Neutrophil (primary cell): ENCODE data around the gene PSMA7.

ENCODE experiments used
- H3K27ac ChIP-seq: fragments of 200-600 bp; sonication (generic); 2 replicates; pipeline ENCODE4 v1.5.1; 2016; ENCODE audit warnings: mild to moderate bottlenecking, moderate library complexity
- H3K27me3 ChIP-seq: fragments of 200-600 bp; sonication (generic); 2 replicates; pipeline ENCODE4 v1.6.0; 2016; ENCODE audit warnings: mild to moderate bottlenecking
- H3K36me3 ChIP-seq: fragments of 200-600 bp; sonication (generic); 2 replicates; pipeline ENCODE4 v1.5.1; 2017
- H3K4me1 ChIP-seq, 2 experiments: fragments of 200-600 bp in 1 of 2; sonication (generic) in 1 of 2; 1 replicate in 1 of 2; 2 replicates in 1 of 2; pipeline versions ENCODE4 v1.5.1 to v1.6.1; 2013 to 2016; ENCODE audit warnings: low read depth in 1 of 2, low read length in 1 of 2, mild to moderate bottlenecking in 1 of 2, moderate library complexity in 1 of 2; ENCODE audit not compliant: control insufficient read depth in 1 of 2, insufficient read depth in 1 of 2
- H3K4me3 ChIP-seq, 2 experiments: fragments of 200-600 bp in 1 of 2; sonication (generic) in 1 of 2; 1 replicate in 1 of 2; 2 replicates in 1 of 2; pipeline ENCODE4 v1.5.1; 2013 to 2016; ENCODE audit warnings: low read depth in 1 of 2, low read length in 1 of 2, mild to moderate bottlenecking in 1 of 2, moderate library complexity in 1 of 2
- H3K9me3 ChIP-seq: fragments of 200-600 bp; sonication (generic); 2 replicates; pipeline ENCODE4 v1.5.1; 2016
- CTCF ChIP-seq: fragments of 200-600 bp; sonication (generic); IDR thresholded peaks from 2 replicates; pipeline ENCODE4 v1.5.1; 2016; ENCODE audit warnings: antibody characterized with exemption

Gene PSMA7

GRCh38 chr20:62168890-62169435 lies 25.8 kb upstream of the PSMA7 start:
- H3K4me3 ChIP-seq: no peak overlapping the region
- no peak for TF ChIP-seq CTCF

GRCh38 chr20:62168061-62168460 lies 24.9 kb upstream of the PSMA7 start:
- H3K36me3 ChIP-seq: peaks cover 54% of the 10 kb centered on the region
- H3K27me3 ChIP-seq: no peaks in the 10 kb centered on the region
- no peaks in the 10 kb centered on the region for H3K9me3 ChIP-seq
- TF ChIP-seq CTCF: no peak
- H3K4me3 ChIP-seq: no peak overlapping the region
- no peak overlapping the region for H3K27ac ChIP-seq
- H3K4me1 ChIP-seq: no peaks in the 10 kb centered on the region

More at GRCh38 chr20:62168890-62169435, 25.8 kb upstream of the PSMA7 start:
- Histone ChIP-seq H3K4me1 (no peaks in the 10 kb centered on the region), H3K27ac (no peak overlapping the region), H3K27me3 (no peaks in the 10 kb centered on the region), H3K9me3 (no peaks in the 10 kb centered on the region), H3K36me3 (peaks cover 50% of the 10 kb centered on the region)

- Histone ChIP-seq H3K4me3 (no peak overlapping the region), H3K4me1 (no peaks in the 10 kb centered on the region), H3K36me3 (peaks cover 54% of the 10 kb centered on the region), H3K27me3 (no peaks in the 10 kb centered on the region), H3K9me3 (no peaks in the 10 kb centered on the region), H3K27ac (no peak overlapping the region)
- TF ChIP-seq CTCF: no peak
These were observed 24.3 kb upstream of the PSMA7 start for GRCh38 chr20:62167474-62167873.

- H3K4me1 ChIP-seq: no peaks in the 10 kb centered on the region
- H3K9me3 ChIP-seq: no peaks in the 10 kb centered on the region
- peaks cover 67% of the 10 kb centered on the region for H3K36me3 ChIP-seq
- TF ChIP-seq CTCF: no peak
- H3K4me3 ChIP-seq: no peak overlapping the region
- no peaks in the 10 kb centered on the region for H3K27me3 ChIP-seq
- no peak overlapping the region for H3K27ac ChIP-seq
These were observed 22.7 kb upstream of the PSMA7 start for GRCh38 chr20:62165762-62166399.

- Histone ChIP-seq H3K4me3 (no peak overlapping the region), H3K27me3 (no peaks in the 10 kb centered on the region), H3K4me1 (no peaks in the 10 kb centered on the region), H3K36me3 (peaks cover 73% of the 10 kb centered on the region), H3K9me3 (no peaks in the 10 kb centered on the region), H3K27ac (no peak overlapping the region)
- TF ChIP-seq CTCF: no peak
These were observed 21.9 kb upstream of the PSMA7 start for GRCh38 chr20:62164879-62165761.
